ENCODE data around the gene ZBTB20. TPM values are rescaled to one million over a fixed set of nuclear protein-coding genes. Genes with fewer than 3 reads are reported as not detected.

The ZBTB20 gene
- total and polyA plus RNA-seq, 2 of the 4 experiments (the other 2 are of a cell fraction): 0.75 to 14.7 TPM

DNA sequence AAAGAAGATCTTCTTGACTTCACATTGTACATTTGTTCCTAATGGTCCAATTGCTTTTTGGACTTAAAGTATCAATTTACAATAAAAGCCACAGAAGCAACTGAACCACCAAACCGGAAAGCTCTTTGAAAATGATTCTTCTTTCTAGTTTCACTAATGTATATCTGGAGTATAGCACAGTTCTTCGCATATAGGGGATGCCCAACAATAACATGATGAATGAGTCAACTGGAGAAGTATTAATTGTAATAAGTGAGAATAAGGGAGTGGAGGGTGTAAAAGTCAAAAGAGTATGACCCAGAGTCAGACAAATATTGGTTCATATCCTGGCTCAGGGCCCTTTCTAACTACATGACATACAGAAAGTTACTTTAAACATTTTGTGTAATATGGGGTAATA lies 425.2 kb downstream of the ZBTB20 start:
- H3K4me1 ChIP-seq (ENCODE audit: control insufficient read depth, insufficient read depth, low read length): no peaks in the 10 kb centered on the region
- no peak overlapping the region for H2BK120ac ChIP-seq (ENCODE audit: low read depth, low read length)
- H4K8ac ChIP-seq (ENCODE audit: low read depth in 2 of 2, low read length in 2 of 2): no peak overlapping the region
- H4K20me1 ChIP-seq (ENCODE audit: insufficient read depth, low read length): no peaks in the 10 kb centered on the region
- H3K18ac ChIP-seq (ENCODE audit: low read depth, low read length): no peak overlapping the region
- H3K9ac ChIP-seq (ENCODE audit: low read depth, low read length): no peak overlapping the region
- intact Hi-C loops (cut with micrococcal nuclease) (no loop called here), dilution Hi-C loops (cut with HindIII; ENCODE audit: low sequenced_read_pairs, unreplicated experiment) (no loop called here), in situ Hi-C loops (cut with MboI; ENCODE audit: low sequenced_read_pairs) (no loop called here)
- TF ChIP-seq POLR2A (IDR thresholded peaks at IDR 0.05; ENCODE audit: low read depth, low read length) (no peak), USF2 (IDR thresholded peaks at IDR 0.05; ENCODE audit: low read depth, low read length) (no peak), RAD21 (IDR thresholded peaks at IDR 0.05; ENCODE audit: low read length) (no peak), NFE2L2 (IDR thresholded peaks at IDR 0.05; ENCODE audit: low read depth, low read length) (no peak), BHLHE40 (IDR thresholded peaks at IDR 0.05; ENCODE audit: low read depth, low read length) (no peak), RFX5 (IDR thresholded peaks at IDR 0.05; ENCODE audit: low read depth, low read length) (no peak), CEBPB (IDR thresholded peaks at IDR 0.05; ENCODE audit: low read depth, low read length) (no peak)
- no peak overlapping the region for H3K23ac ChIP-seq (ENCODE audit: low read depth, low read length)
- no peak overlapping the region for H2AK9ac ChIP-seq (replicated peaks; ENCODE audit: low read depth, low read length, poor library complexity)
- no peaks in the 10 kb centered on the region for H3K36me3 ChIP-seq (ENCODE audit: control insufficient read depth, insufficient read depth, low read length)
- ATAC-seq (ENCODE audit: low read depth) (no peak), DNase-seq (no peak)
- no peaks in the 10 kb centered on the region for H3K27me3 ChIP-seq (ENCODE audit: control insufficient read depth, insufficient read depth, low read length)
- no peak overlapping the region for H3K4ac ChIP-seq (ENCODE audit: low read depth, low read length)
- no peak overlapping the region for H2BK15ac ChIP-seq (ENCODE audit: low read depth, low read length)
- no peaks in the 10 kb centered on the region for H3K79me1 ChIP-seq (ENCODE audit: low read depth in 1 of 2, low read length in 2 of 2)
- H2AFZ ChIP-seq (replicated peaks; ENCODE audit: low read length, poor library complexity): no peak overlapping the region
- H3K4me2 ChIP-seq (ENCODE audit: low read depth, low read length): no peak overlapping the region
- no peak overlapping the region for H2AK5ac ChIP-seq (ENCODE audit: low read depth, low read length)
- CTCF ChIA-PET: no interaction called here
- H3K9me1 ChIP-seq (ENCODE audit: insufficient read depth, low read length): no peaks in the 10 kb centered on the region
- BruUV-seq (replicated peaks): no TSS peak
- H3K56ac ChIP-seq (ENCODE audit: extremely low read depth, insufficient read depth, low read length): no peak overlapping the region
- H3K9me3 ChIP-seq (ENCODE audit: control insufficient read depth, insufficient read depth, low read length): no peaks in the 10 kb centered on the region
- H2BK20ac ChIP-seq (ENCODE audit: low read depth, low read length): no peak overlapping the region
- POLR2A ChIA-PET (ENCODE audit: unreplicated experiment): no interaction called here
- H2BK5ac ChIP-seq (ENCODE audit: low read depth, low read length, poor library complexity, severe bottlenecking): no peak overlapping the region
- no peak overlapping the region for H3K27ac ChIP-seq (ENCODE audit: insufficient read depth, low read length)
- no peak overlapping the region for H3K4me3 ChIP-seq (ENCODE audit: insufficient read depth, low read depth, low read length)
- H4K5ac ChIP-seq (ENCODE audit: low read depth, low read length): no peak overlapping the region
- H4K91ac ChIP-seq (ENCODE audit: insufficient read depth, low read depth, low read length): no peak overlapping the region
- no peak overlapping the region for H3K14ac ChIP-seq (replicated peaks; ENCODE audit: low read depth, low read length)
- no CpG with 5 or more reads among the region's 2 CpGs for WGBS, 2 experiments (ENCODE audit: extremely low coverage in 2 of 2, insufficient read length in 1 of 2)

Measured in IMR-90 (cell line).